HG02840 (cell line): Measurements from ENCODE around the gene CCDC82.

Experiments
- ATAC-seq: cut with Tn5 transposase; IDR thresholded peaks from one replicate; pipeline ENCODE4 v1.9.1; 2021; ENCODE audit warnings: mild to moderate bottlenecking, moderate library complexity, moderate number of reproducible peaks; ENCODE audit not compliant: unreplicated experiment, low FRiP score

The CCDC82 gene

DNA sequence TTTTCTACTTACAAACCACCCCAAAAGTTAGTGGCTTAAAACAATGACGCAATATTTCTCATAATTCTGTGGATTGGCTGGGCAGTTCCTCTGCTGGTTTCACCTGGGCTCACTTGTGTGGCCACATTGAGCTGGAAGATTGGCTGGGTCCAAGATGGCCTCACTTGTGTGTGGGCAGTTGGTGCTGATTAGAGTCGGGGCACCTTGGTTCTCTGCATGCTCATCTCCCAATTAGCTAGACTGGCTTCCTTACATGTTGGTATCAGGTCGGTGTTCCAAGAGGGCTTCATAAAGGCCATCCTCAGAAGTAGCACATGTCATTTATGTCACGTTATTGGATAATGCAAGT, 59.2 kb downstream of the CCDC82 start:
- ATAC-seq: no peak

DNA sequence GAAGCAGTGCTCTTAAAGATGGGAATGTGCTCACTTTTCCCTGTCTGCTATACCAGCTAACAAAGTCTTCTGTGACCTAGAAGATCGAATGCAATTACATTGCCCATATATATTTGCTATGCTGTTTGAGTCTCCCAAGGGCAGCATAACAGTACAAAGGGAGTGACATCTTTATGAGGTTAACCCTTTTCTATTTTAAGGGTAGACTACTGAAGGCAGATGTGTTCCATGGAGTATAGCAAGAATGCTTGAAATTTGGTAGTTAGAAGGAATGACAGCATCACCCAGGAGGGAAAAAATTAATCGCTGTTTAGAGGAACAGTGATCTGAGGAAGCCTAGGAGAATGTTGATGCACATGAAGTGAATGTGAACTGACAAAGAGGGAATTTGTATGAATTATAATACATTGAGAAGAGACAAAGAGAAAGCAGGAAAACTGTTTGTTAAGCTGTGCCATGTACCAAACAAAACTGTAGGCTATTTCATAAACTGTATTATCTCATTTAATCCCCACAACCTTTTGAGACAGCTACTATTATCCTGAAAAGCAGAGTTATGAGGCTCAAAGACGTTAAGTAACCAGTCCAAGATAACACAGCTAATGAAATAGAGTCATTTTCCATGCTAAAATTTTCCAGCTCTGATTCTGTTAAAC, 59.7 kb downstream of the CCDC82 start:
- no peak for ATAC-seq

DNA sequence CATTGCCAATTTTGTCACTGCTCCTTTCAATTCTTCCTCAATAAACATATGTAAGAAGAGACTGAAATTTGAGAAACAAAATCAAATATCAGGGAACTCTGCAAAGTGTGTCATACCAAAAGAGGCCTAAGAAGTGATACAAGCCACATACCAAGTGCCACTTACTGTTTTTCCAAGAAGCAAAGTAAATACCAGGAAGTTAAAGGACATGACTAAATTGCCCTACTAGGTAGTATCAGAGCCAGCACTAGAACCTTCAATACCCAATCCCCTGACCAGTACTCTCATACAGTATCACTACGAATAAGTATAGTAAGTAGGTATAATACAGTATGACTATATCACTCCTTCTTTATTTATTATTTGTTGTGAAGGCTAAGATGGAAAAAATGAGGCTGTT, 60.3 kb downstream of the CCDC82 start:
- ATAC-seq: no peak

DNA sequence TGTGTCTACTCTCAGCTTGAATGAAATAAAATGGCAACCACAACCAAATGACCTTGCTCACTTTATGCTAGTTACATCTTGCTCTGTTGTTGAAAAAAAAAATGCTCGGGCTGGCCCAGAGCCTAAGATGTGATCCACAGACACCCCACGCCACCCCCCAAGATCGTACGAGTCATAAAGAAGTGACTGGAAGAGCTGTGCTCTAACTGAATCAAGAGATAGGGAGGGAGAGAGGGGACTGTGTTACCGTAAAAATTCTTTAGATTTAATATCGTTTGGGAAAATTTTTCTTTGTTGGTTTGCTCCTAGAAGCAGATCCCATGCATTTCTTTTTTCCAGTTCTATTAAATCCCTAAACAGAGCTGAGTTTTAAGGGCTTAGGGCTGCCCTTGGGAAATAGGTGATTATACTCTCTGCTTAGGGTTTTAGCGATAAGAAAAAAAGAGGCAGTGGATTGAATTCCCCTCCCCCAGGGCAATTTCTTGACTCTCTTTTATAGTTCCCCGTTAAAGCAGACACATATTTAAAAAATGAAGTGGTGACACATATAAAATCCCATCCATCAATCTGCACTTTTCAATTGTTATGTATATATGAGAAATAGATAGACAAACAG, 61.2 kb downstream of the CCDC82 start:
- no peak for ATAC-seq

DNA sequence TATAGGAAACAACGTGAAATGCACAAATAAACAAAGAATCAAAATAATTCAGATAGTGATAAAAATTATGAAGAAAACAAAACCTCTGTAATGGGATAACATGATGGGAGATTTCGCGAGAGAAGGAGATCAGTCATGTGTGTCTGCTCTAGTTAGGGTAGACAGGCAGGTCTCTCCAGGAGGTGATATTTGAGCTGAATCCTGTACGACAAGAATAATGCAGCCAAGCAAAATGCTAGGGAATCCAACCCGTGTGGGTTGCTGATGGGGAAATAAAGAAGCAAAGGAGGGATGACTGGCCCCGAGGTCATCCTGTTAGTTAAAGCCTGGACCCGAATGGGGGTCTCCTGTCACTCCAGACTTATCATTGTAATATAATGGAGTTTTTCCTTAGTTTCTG, 62.8 kb downstream of the CCDC82 start:
- ATAC-seq: no peak

DNA sequence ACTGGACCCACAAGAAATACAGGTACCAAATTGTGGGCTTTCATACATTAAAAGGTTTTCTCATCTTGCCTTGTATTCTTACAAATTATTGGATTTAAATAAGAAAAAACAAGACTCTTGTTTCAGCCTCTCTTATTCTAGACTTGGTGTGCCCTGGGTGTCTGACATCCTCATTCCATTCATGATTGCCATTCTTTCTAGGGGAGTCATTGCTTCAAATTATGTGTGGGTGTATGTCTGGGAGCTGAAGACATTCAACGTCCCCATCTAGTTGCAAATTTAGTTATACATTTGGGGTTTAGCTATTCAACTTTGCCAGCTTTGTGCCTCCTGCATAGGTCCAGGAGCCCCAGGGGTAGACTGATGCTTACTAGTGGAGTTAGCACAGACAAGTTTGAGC, 64.8 kb downstream of the CCDC82 start:
- no peak for ATAC-seq

DNA sequence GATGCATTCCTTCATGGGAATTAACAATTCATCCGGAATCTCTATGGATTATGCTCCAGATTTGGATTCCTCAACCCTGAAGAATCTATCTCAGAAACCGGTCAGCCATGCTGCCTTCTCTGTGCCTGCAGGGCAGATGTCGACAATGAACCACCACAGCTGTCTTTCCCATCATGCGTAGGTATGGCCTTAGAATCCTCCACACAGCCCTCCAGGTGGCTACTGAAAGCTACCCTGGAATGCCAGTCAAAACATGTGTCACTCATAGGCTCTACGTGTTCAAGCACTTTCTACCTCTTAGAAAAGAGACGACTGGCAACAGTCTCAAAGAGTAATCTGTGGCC, 66.1 kb downstream of the CCDC82 start:
- no peak for ATAC-seq

DNA sequence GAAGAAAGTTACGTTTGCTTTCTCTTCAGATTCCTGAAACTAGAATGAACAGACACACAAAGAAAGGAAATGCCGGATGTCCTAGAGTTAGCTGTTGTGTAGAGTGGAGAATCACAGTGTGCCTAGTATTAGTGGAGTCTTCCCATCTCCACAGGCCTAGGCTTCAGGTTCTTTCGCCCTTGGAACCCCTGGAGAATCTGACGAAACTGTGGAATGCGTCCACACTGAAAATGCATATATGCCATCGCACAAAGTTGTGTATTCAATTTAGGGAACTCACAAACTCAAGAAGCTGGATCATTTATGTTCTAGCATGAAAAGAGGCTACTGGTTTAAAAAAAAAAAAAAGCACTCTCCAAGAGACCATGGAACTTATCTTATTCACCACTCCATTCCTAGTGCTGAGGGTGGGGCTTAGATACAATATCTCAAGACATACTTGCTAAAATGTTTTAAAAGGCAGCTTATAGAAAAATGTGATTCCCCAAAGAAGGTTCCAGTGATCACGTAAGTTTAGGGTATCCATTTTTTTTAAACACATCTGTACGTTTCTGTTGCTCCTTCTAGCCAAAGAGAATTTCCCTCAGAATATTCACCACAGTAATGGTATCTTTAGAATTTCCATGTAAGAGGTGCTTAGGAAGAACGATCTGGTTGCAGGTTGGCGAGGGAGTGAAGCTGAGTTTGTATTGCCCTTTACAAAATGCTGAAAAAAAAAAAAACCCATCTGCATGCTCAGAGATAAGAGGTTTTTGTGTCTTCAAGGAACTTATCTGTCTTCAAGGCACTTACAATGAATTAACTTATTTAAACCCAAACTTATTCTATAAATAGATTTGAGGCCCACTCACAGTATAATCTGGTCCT, 66.7 kb downstream of the CCDC82 start:
- ATAC-seq: no peak

DNA sequence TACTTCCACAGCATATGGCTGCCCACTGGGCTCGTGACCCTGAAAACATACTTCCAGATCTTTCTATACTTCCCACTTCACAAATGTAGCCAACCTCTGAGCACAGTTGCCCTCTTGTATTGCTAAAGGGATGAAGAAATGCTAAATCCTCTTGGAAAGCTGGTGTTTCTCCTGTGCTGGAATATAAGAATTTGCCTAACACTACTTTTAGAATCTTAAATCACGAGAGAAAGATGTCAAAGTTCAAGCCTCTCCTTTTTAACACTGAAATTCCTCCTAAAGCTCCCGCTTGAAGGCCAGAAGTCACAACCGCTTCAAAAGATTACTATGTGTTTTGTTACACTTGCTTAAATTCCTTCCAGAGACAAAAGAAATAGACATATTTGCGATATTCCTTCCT, 68.6 kb downstream of the CCDC82 start:
- ATAC-seq: no peak

DNA sequence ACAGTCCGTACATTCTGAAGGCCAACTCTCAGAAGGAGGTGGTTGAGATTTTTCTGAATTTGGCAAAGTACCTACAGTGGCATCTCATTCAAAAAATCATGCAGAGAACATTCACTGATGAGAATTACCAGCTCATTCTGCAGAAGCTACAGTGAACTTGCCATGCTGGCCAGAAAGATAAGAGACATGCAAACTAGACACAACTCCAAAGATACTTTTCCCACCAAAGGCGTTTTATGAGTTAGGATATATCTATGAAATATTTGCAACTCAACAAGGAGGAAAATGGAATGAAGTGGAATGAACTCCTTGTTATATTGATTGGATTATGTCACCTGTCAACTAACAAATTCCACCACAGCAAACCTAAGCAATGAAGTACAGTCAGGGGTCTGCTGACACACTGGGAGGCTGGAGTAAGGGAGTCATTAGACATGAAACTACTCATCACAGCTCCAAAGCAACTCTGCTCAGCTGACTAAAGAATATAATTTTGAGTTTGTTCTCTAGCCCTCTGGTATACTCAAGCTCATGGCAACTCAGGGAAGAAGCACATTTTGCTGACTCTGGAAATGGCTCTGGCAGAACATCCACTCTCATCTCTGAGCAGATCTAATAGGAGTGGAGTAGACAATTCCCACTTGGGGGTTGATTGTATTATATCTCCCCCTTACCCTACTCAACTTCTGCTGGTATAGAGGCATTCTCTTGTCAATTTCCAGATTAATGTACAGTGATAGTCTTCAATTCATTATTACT, 69.6 kb downstream of the CCDC82 start:
- no peak for ATAC-seq

DNA sequence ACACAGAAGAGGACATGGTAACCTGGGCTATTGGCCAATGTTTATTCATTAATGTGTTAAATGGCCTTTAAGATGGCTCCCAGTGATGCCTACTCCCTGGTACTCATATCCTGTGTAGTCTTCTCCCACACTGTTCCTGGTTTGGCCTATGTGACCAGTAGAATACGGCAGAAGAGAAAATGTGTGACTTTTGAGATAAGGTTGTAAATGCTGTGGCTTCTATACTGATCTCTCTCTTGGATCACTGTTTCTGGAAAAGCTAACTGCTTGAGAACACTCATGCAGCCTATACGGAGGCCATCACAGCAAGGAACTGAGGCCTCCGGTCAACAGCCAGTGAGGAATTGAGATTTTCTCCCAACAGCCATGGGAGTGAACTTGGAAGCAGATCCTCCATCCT, 70.9 kb downstream of the CCDC82 start:
- ATAC-seq: no peak

DNA sequence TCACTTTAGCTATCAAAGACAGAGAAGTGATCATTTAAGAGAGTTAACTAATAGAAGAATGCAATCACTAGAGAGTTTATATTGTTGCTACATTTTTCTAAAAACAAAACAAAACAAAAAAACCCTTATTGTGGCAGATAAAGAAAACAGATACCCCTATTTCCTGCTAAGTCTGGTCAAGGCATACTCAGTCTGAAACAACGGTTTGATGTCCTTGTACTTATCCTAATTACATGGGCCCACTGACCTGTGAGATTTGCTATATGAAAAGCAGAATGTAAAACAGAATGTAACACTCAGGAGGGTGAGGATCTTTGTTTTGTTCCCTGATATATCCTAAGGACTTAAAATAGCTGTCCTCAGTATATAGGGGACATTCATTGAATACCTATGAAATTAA, 71.3 kb downstream of the CCDC82 start:
- no peak for ATAC-seq

DNA sequence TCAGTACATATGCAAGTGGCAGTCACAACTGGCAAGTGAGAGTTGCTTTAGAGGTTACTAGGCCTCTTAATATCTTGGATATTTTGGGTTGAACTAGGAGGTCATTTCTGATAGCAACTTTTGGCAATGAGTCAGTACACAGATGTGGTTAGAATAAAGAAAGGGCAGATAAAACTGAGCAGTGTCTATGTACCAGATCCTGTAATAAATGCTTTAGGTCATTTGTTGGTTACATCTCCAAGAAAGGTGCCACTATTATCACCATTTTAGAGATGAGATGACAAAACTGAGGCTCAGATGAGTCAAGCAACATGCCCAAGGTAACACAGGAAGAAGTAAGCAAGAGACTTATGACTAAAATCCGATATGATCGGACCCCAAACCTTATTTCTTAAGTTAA, 71.7 kb downstream of the CCDC82 start:
- ATAC-seq: no peak

DNA sequence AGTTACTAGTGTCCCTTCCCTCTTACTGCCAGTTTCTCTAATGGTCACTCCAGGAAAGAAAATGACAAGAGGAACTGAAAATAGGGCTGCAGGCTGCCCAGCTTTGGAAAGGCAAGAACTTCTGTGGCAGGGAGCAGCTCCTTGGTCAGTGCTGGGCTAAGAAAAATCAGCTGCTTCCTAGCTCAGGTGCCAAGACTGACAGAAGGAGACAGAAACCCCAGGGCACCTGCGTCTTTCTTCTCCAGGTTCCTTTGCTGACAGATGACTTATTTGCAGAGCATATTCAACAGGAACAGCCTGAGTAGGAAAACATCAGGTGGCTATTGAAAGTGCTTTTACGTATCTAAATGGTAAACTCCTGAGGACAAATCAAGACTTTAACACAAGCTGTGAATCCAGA, 72.1 kb downstream of the CCDC82 start:
- no peak for ATAC-seq

DNA sequence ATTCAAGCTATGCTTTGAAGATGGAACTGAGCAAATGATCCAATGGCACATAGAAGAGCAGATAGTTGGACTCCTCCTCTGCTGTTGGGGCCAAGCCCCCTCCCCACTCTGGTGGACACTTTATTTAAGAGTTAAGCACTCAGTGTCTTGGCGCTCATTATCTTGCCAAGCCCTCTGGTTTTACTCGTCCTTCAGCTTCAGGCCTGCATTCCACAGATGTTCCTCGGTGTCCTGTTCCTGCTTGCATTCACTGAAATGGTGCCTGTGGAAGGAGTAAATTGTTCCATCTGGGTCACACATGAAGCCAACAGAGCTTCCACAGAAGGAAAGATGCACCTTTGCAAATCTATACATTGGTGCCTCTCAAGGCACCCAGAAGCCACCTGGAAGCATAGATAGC, 72.8 kb downstream of the CCDC82 start:
- ATAC-seq: no peak

DNA sequence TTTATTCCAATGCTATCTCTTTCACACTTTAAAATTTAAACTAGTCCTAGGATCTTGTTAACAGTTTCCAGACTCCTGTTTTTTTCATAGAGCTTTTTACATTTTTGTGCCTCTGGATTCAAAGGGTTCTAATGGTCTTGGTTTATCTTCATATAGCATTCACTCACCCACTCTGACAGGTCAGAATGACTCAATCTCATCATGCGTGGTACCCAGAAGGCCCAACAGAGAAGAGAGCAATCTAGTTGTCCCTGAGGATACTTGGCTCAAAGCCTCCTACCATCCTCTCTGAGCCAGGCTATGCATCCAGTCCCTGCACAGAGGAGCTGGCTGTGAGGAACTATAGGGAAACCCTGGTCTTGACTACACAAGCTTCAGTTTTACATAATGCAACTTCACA, 74.2 kb downstream of the CCDC82 start:
- no peak for ATAC-seq

DNA sequence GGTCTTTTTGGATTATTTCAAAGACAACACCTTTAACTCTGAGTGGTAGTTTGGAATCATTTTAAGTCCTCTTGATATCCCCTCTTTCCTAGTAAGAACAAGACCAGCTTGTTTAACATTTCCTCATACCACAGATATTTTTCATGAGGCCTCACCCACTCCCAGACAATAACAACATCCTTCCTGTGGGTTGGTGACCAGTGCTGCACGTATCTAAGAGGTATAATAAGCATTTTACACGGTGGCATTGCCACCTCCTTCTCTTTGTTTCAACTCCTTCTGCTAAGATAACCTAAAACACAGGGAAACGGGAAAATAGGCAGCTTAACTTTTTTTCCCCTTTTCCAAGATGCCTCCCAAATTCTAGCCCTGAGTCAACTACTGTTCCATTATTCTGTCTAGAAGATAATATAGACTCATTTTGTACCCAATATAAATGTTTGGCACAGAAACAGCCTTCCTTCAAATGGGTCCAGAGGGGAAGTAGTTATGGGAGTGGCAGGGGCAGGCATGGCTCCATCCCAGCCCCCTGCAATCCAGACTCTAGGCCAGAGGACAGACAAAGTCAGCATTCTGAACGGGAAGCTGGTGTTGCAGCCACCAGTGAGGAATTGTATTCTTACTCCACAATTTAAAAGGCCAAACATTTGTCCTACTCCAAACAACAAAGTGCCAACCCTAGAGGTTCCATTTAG, 75.2 kb downstream of the CCDC82 start:
- ATAC-seq: no peak

DNA sequence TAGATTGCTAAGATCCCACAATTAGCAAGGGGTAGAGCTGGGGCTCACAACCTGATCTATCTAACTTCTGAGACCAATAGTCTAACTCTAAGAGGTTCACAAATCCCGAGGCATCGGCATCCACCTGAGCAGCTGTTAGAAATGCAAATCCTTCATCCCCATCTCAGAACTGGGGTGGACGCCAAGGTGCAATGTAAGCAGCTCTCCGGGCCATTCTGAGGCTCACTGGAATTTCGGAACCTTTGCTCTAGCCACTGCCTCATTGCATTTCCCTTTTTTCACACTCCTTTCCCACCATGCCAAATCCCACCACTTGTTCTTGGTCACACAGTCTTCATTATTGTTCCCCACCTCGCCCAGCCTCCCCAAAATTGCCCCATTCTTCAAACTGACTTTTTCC, 76.5 kb downstream of the CCDC82 start:
- ATAC-seq: no peak

DNA sequence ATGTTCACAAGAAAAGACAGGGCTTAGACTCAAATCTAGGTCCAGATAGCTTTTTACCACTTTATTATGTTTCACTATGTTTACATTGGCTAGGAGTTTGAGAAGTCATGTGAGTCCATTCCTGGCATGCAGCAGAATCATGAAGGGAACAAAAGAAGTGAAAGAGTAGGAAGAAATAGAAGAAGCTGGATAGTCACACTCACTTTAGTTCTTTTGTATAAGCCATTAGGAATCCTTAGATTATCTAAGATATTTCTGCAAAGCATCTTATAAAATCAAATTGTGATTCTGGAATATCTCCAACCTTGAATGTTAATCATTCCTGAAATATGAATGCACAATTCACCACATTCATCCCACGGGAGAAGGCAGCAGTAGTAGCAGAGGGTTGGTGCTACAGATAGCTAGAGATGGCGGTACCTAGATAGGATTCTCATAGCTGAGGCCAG, 78.6 kb downstream of the CCDC82 start:
- ATAC-seq: no peak

DNA sequence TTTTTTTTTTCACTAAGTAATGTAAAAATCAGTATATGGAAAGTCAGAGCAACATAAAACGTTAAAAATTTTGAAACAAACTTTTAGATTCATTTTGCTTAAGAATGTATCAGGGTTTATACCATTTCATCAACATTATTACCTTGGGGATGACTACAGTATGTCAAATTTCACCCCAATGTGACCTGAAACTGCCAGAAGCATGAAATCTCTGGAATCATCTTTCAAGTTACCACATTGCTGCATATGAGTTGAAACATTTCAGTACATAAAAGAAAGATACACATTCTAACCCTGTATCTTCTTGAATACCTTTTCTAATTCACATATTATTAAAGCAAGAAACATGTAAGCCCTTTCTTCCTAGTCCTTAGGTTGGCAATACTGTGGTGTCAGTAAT, 79.5 kb downstream of the CCDC82 start:
- no peak for ATAC-seq

DNA sequence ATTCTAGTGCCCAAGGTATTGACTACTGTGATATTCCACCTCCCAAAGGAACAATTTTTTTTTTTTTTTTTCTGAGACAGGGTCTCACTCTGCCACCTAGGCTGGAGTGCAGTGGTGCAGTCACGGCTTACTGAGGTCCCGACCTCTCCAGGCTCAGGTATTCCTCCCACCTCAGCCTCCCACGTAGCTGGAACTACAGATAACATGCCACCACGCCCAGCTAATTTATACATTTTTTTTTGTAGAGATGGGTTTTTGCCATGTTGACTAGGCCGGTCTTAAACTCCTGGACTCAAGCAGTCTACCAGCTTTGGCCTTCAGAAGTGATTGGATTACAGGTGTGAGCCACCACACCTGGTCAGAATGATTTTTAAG, 80.1 kb downstream of the CCDC82 start:
- ATAC-seq: no peak
